HPDE6-E6E7 (cell line): ENCODE measurements around the gene LGALSL.

Source experiments
- DNase-seq: peaks from one replicate; pipeline ENCODE4 v3.0.0; 2011; ENCODE audit warnings: missing footprints; ENCODE audit errors: extremely low spot score

Gene LGALSL

GRCh38 chr2:64471600-64471999 lies 17.6 kb downstream of the LGALSL start:
- DNase-seq = no peak

- DNase-seq = no peak
Measured at GRCh38 chr2:64472881-64473280, 18.9 kb downstream of the LGALSL start.

- no peak for DNase-seq
Measured at GRCh38 chr2:64474121-64474571, 20.2 kb downstream of the LGALSL start.

- no peak for DNase-seq
Measured at GRCh38 chr2:64474636-64475035, 20.7 kb downstream of the LGALSL start.

- DNase-seq = no peak
Measured at GRCh38 chr2:64477037-64477436, 23.1 kb downstream of the LGALSL start.

GRCh38 chr2:64477979-64478378 lies 24.0 kb downstream of the LGALSL start:
- no peak for DNase-seq

GRCh38 chr2:64478502-64479230 lies 24.7 kb downstream of the LGALSL start:
- no peak for DNase-seq

GRCh38 chr2:64479259-64480117 lies 25.5 kb downstream of the LGALSL start:
- no peak for DNase-seq

GRCh38 chr2:64481665-64482064 lies 27.7 kb downstream of the LGALSL start:
- DNase-seq = no peak

GRCh38 chr2:64482243-64482642 lies 28.3 kb downstream of the LGALSL start:
- DNase-seq = no peak

GRCh38 chr2:64482765-64483504 lies 29.0 kb downstream of the LGALSL start:
- no peak for DNase-seq

GRCh38 chr2:64485331-64485730 lies 31.4 kb downstream of the LGALSL start:
- no peak for DNase-seq

GRCh38 chr2:64485961-64486360 lies 32.0 kb downstream of the LGALSL start:
- DNase-seq = peak; percentile 47

- no peak for DNase-seq
Measured at GRCh38 chr2:64487256-64488049, 33.5 kb downstream of the LGALSL start.

GRCh38 chr2:64488050-64488974 lies 34.4 kb downstream of the LGALSL start:
- peak; percentile 60 for DNase-seq

GRCh38 chr2:64489081-64489751 lies 35.3 kb downstream of the LGALSL start:
- DNase-seq = no peak

GRCh38 chr2:64491426-64491825 lies 37.5 kb downstream of the LGALSL start:
- DNase-seq = no peak

GRCh38 chr2:64492272-64492671 lies 38.3 kb downstream of the LGALSL start:
- no peak for DNase-seq

GRCh38 chr2:64492821-64493220 lies 38.9 kb downstream of the LGALSL start:
- DNase-seq = no peak

GRCh38 chr2:64493788-64494187 lies 39.8 kb downstream of the LGALSL start:
- DNase-seq = no peak
